Esophagus (tissue), 2 donors: ENCODE measurements around the gene PARP6. TPM values are rescaled to one million over a fixed set of nuclear protein-coding genes. Genes with fewer than 3 reads are reported as not detected.
A peak's percentile ranks its signal among the peaks of the same experiment; 100 is the strongest.

ENCODE experiments used
- H3K27ac ChIP-seq, 2 donors: one replicate each; pipeline ENCODE4 v1.5.1; 2013; ENCODE audit warnings: low read depth in 2 of 2, mild to moderate bottlenecking in 2 of 2, inconsistent platforms in 1 of 2, low read length in 1 of 2, moderate library complexity in 1 of 2
- H3K27me3 ChIP-seq, 2 donors: one replicate each; pipeline ENCODE4 v1.6.1; 2013; ENCODE audit warnings: low read length in 2 of 2, control low read depth in 1 of 2, mild to moderate bottlenecking in 1 of 2; ENCODE audit not compliant: insufficient read depth in 2 of 2, control insufficient read depth in 1 of 2
- H3K36me3 ChIP-seq, 2 donors: one replicate each; pipeline ENCODE4 v1.6.1; 2013; ENCODE audit warnings: low read length in 1 of 2; ENCODE audit not compliant: control insufficient read depth in 2 of 2, insufficient read depth in 2 of 2
- H3K4me1 ChIP-seq, 2 donors: one replicate each; pipeline ENCODE4 v1.6.1; 2013; ENCODE audit warnings: low read length in 1 of 2; ENCODE audit not compliant: control insufficient read depth in 2 of 2, insufficient read depth in 2 of 2
- H3K4me3 ChIP-seq, 2 donors: one replicate each; pipeline ENCODE4 v1.5.1; 2013; ENCODE audit warnings: low read length in 2 of 2, mild to moderate bottlenecking in 2 of 2, low read depth in 1 of 2, moderate library complexity in 1 of 2
- H3K9me3 ChIP-seq, 2 donors: one replicate each; pipeline ENCODE4 v1.6.1; 2013; ENCODE audit warnings: mild to moderate bottlenecking in 2 of 2, low read depth in 1 of 2, low read length in 1 of 2, moderate library complexity in 1 of 2; ENCODE audit not compliant: control insufficient read depth in 2 of 2, insufficient read depth in 1 of 2
- WGBS, 2 donors: extraction: QIAGEN DNeasy Blood & Tissue Kit; methylation state at CpG; one replicate each; pipeline ENCODE4 v1.1.7; 2013; 5-methylcytosine and 5-hydroxymethylcytosine counted together
- polyA plus RNA-seq, 2 donors: library from polyadenylated mRNA; stranded (reverse); fragments of 200-250 nt; gene quantifications; one replicate each; pipeline ENCODE4 v1.2.3, GENCODE V29; 2013
- donor health status: healthy with polysubstance abuse.
- donor health status: Bipolar disorder and iron deficiency.

The PARP6 gene
- polyA plus RNA-seq, 2 donors, result 28.4 to 52.3 TPM

- peaks cover 6 to 11% of the 10 kb centered on the region in 2 donors for H3K4me1 ChIP-seq
- WGBS, 2 donors, result 55 to 63% methylated on average over 8 of the region's 8 CpGs
- no peaks in the 10 kb centered on the region for H3K9me3 ChIP-seq
- no peaks in the 10 kb centered on the region for H3K27me3 ChIP-seq
- no peak overlapping the region for H3K4me3 ChIP-seq
- H3K36me3 ChIP-seq, result peaks cover 38 to 78% of the 10 kb centered on the region in 2 donors
- H3K27ac ChIP-seq, result peak overlapping the region; percentile 62 to 74
Measured at GRCh38 chr15:72202801-72203506, 69.4 kb downstream of the PARP6 start.

GRCh38 chr15:72202302-72202701 lies 70.1 kb downstream of the PARP6 start:
- Histone ChIP-seq H3K9me3 (no peaks in the 10 kb centered on the region), H3K4me3 (no peak overlapping the region), H3K27me3 (no peaks in the 10 kb centered on the region), H3K36me3 (peaks cover 32 to 72% of the 10 kb centered on the region in 2 donors), H3K4me1 (peaks cover 6 to 11% of the 10 kb centered on the region in 2 donors), H3K27ac (peak overlapping the region in 1 of 2 donors; percentile 74)
- WGBS, 2 donors, result 86 to 89% methylated on average over 13 of the region's 13 CpGs

GRCh38 chr15:72201391-72201921 lies 70.9 kb downstream of the PARP6 start:
- peak overlapping the region in 1 of 2 donors; percentile 14 for H3K27ac ChIP-seq
- 60 to 70% methylated on average over 3 of the region's 3 CpGs for WGBS, 2 donors
- no peaks in the 10 kb centered on the region for H3K9me3 ChIP-seq
- peaks cover 25 to 63% of the 10 kb centered on the region in 2 donors for H3K36me3 ChIP-seq
- no peak overlapping the region for H3K4me3 ChIP-seq
- H3K4me1 ChIP-seq, result peaks cover 6 to 18% of the 10 kb centered on the region in 2 donors
- no peaks in the 10 kb centered on the region for H3K27me3 ChIP-seq

DNA sequence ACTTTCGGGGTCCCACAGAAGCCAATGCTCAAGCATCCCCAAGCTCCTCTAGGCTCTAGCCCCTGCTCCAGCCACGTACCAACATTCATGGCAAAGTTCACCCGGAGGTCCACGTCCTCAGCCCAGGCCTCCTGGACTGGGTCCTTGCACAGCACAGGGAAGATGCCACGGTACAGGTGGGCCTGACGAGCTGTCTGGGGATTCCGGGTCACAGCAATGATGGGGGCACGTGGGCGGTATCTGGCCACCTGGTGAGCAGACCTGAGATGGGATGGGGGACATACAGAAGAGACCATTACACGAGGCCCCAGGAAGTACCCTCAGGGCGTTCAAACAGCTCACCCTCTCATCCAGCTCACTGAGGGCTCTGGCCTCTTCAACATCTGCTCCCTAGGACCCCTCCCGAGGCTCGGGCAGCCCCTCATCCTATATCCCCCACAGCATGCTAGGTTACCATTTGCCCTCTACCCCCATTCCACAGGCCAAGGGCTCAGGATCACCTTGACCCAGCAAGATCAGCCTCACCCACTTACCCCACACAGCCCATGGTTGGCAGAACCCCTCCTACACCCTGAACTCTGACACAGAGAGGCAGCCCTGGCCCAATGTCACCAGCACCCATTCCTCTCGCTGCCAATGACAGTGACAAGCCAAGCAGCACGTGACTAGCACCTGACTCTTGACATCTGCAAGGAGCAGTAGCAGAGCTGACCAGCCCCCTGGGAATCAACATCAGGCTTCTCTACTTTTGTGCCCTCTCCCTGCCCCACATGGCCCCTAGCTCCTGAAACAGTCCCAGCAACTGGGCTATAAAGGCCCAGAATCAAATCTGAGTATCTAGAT lies 71.7 kb downstream of the PARP6 start:
- H3K4me3 ChIP-seq, result no peak overlapping the region
- peak overlapping the region in 1 of 2 donors; percentile 14 for H3K27ac ChIP-seq
- peaks cover 8 to 16% of the 10 kb centered on the region in 2 donors for H3K4me1 ChIP-seq
- peaks cover 21 to 56% of the 10 kb centered on the region in 2 donors for H3K36me3 ChIP-seq
- H3K9me3 ChIP-seq, result no peaks in the 10 kb centered on the region
- 78 to 83% methylated on average over 15 of the region's 15 CpGs for WGBS, 2 donors
- no peaks in the 10 kb centered on the region for H3K27me3 ChIP-seq

DNA sequence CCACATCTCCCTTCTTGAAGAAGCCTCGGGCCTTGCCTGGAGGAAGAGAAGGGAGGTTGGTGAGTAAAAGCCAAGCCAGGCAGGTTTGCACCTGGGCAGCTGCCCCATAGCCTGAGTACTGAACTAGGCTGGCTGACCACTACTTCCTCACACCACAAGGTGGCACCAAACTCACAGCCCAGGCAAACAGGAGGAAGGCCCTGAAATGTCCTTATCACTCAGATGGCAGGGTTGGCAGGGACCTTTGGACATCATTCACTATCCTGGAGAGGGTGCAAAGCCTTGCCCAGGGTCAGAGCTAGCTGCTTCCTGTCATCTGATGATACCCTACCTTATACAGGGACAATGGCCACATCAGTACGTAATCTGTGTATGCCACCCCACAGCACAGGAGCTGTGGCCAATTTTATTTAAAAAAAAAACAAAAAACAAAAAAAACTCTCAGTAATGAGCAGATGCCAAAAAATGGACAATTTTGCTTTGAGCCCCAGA lies 72.6 kb downstream of the PARP6 start:
- WGBS, 2 donors, result 33 to 44% methylated on average over 2 of the region's 2 CpGs
- no peak overlapping the region for H3K27ac ChIP-seq
- H3K4me1 ChIP-seq, result peaks cover 8 to 16% of the 10 kb centered on the region in 2 donors
- no peak overlapping the region for H3K4me3 ChIP-seq
- H3K27me3 ChIP-seq, result no peaks in the 10 kb centered on the region
- H3K9me3 ChIP-seq, result no peaks in the 10 kb centered on the region
- H3K36me3 ChIP-seq, result peaks cover 14 to 50% of the 10 kb centered on the region in 2 donors

GRCh38 chr15:72199205-72199515 lies 73.2 kb downstream of the PARP6 start:
- Histone ChIP-seq H3K4me3 (no peak overlapping the region), H3K27me3 (no peaks in the 10 kb centered on the region), H3K36me3 (peaks cover 12 to 47% of the 10 kb centered on the region in 2 donors)

DNA sequence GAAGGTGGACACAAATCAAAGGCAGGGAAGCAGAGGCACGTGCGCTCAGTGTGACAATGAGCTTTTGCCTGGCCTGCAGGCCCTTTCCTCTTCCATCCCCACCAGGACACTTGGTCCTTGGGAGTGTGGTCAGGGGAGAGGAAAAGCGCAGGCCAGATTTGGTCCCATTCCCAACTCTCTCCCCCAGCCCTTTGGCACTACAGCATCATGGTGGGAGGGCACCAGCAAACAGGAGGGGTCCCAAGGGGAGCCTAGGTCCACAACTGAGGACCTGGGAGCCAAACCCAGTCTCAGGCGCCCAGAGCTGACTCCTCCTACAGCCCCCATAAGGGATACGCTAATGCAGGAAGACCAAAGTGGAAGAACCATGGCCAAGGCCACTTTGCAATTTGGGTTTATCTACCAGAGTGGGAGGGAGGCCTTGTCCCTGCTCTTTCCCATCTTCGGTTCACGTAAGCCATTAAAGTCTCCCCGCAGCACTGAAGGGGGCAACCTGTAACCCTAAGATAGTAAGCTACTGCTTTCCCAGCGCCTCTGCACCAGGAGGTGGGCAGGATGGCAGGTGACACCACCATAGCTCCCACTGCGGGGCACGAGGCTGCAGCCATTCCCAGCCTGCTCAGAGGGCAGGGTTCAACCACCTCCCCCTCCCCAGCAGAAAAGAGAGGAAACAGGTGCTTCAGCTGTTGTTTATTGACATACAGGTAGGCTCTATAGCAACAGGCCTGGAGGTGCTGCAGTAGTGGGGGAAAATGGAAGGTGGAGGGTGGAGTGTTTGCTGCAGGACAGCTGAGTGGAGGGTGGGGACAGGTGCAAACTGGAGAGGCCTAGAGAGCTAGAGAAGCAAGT lies 73.8 kb downstream of the PARP6 start:
- Histone ChIP-seq H3K9me3 (no peaks in the 10 kb centered on the region), H3K27me3 (no peaks in the 10 kb centered on the region), H3K36me3 (peaks cover 12 to 44% of the 10 kb centered on the region in 2 donors), H3K27ac (no peak overlapping the region), H3K4me1 (peaks cover 8 to 16% of the 10 kb centered on the region in 2 donors), H3K4me3 (no peak overlapping the region)
- 70 to 74% methylated on average over 10 to 11 of the region's 11 CpGs for WGBS, 2 donors

More at GRCh38 chr15:72199205-72199515, 73.2 kb downstream of the PARP6 start:
- peaks cover 8 to 16% of the 10 kb centered on the region in 2 donors for H3K4me1 ChIP-seq
- H3K27ac ChIP-seq, result no peak overlapping the region
- WGBS, 2 donors, result 65 to 71% methylated on average over 2 of the region's 2 CpGs
- no peaks in the 10 kb centered on the region for H3K9me3 ChIP-seq

GRCh38 chr15:72197460-72198355 lies 74.6 kb downstream of the PARP6 start, which contains the start of gene GRAMD2A:
GRAMD2A (minus strand) TSS chr15:72197787.
- WGBS, 2 donors, result 8 to 13% methylated on average over 64 to 83 of the region's 83 CpGs
- H3K27ac ChIP-seq, result peak within 1 kb of the TSS; percentile 8 to 18
- peak within 1 kb of the TSS; percentile 57 to 60 for H3K4me3 ChIP-seq
- no peaks in the 10 kb centered on the region for H3K27me3 ChIP-seq
- H3K9me3 ChIP-seq, result no peaks in the 10 kb centered on the region
- H3K36me3 ChIP-seq, result peaks cover 12 to 40% of the 10 kb centered on the region in 2 donors
- peaks cover 8 to 12% of the 10 kb centered on the region in 2 donors for H3K4me1 ChIP-seq
